ENCODE results near the gene MTMR2. TPM values are rescaled to one million over a fixed set of nuclear protein-coding genes. Genes with fewer than 3 reads are reported as not detected.

Gene MTMR2
- total and polyA plus RNA-seq, 2 experiments from 2014 or later, result 26.6 to 52.6 TPM

DNA sequence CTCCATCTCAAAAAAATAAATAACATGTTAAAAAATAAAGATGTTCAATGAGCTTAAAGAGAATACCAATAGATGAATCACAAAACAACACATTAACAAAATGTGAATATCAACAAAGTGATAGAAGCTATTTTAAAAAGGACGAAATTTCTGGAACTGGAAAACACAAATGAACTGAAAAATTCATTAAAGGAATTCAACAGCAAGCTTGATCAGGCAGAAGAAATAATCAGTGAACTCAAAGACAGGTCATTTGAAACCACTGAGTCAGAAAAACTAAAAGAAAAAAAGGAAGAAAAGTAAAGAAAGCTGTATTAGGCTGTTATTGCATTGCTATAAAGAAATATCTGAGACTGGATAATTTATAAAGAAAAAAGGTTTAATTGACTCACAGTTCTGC, 7.0 kb upstream of the MTMR2 start:
- Mint-ChIP-seq H3K9me3 (0 out of 3 replicates have a peak, but pooled peaks cover 2% of the 10 kb centered on the region), H3K4me1 (peaks cover 3% of the 10 kb centered on the region; the same call in 1 of the 3 replicates), H3K4me3 (no peak overlapping the region), H3K36me3 (ENCODE audit: low read depth) (no peaks in the 10 kb centered on the region), H3K27me3 (ENCODE audit: insufficient read depth, low read depth, poor library complexity) (peaks cover 2% of the 10 kb centered on the region), H3K27ac (no peak overlapping the region)
- no peaks in the 10 kb centered on the region for H3K4me1 ChIP-seq (ENCODE audit: insufficient read depth)
- H2AFZ ChIP-seq, result no peak overlapping the region
- TF ChIP-seq CREB1 (CRISPR knock-in tag; IDR thresholded peaks at IDR 0.05; ENCODE audit: low read depth), result no peak
- no peak for TF ChIP-seq ZNF331 (CRISPR knock-in tag; IDR thresholded peaks at IDR 0.05; ENCODE audit: low read depth)
- TF ChIP-seq, protein P1, sequence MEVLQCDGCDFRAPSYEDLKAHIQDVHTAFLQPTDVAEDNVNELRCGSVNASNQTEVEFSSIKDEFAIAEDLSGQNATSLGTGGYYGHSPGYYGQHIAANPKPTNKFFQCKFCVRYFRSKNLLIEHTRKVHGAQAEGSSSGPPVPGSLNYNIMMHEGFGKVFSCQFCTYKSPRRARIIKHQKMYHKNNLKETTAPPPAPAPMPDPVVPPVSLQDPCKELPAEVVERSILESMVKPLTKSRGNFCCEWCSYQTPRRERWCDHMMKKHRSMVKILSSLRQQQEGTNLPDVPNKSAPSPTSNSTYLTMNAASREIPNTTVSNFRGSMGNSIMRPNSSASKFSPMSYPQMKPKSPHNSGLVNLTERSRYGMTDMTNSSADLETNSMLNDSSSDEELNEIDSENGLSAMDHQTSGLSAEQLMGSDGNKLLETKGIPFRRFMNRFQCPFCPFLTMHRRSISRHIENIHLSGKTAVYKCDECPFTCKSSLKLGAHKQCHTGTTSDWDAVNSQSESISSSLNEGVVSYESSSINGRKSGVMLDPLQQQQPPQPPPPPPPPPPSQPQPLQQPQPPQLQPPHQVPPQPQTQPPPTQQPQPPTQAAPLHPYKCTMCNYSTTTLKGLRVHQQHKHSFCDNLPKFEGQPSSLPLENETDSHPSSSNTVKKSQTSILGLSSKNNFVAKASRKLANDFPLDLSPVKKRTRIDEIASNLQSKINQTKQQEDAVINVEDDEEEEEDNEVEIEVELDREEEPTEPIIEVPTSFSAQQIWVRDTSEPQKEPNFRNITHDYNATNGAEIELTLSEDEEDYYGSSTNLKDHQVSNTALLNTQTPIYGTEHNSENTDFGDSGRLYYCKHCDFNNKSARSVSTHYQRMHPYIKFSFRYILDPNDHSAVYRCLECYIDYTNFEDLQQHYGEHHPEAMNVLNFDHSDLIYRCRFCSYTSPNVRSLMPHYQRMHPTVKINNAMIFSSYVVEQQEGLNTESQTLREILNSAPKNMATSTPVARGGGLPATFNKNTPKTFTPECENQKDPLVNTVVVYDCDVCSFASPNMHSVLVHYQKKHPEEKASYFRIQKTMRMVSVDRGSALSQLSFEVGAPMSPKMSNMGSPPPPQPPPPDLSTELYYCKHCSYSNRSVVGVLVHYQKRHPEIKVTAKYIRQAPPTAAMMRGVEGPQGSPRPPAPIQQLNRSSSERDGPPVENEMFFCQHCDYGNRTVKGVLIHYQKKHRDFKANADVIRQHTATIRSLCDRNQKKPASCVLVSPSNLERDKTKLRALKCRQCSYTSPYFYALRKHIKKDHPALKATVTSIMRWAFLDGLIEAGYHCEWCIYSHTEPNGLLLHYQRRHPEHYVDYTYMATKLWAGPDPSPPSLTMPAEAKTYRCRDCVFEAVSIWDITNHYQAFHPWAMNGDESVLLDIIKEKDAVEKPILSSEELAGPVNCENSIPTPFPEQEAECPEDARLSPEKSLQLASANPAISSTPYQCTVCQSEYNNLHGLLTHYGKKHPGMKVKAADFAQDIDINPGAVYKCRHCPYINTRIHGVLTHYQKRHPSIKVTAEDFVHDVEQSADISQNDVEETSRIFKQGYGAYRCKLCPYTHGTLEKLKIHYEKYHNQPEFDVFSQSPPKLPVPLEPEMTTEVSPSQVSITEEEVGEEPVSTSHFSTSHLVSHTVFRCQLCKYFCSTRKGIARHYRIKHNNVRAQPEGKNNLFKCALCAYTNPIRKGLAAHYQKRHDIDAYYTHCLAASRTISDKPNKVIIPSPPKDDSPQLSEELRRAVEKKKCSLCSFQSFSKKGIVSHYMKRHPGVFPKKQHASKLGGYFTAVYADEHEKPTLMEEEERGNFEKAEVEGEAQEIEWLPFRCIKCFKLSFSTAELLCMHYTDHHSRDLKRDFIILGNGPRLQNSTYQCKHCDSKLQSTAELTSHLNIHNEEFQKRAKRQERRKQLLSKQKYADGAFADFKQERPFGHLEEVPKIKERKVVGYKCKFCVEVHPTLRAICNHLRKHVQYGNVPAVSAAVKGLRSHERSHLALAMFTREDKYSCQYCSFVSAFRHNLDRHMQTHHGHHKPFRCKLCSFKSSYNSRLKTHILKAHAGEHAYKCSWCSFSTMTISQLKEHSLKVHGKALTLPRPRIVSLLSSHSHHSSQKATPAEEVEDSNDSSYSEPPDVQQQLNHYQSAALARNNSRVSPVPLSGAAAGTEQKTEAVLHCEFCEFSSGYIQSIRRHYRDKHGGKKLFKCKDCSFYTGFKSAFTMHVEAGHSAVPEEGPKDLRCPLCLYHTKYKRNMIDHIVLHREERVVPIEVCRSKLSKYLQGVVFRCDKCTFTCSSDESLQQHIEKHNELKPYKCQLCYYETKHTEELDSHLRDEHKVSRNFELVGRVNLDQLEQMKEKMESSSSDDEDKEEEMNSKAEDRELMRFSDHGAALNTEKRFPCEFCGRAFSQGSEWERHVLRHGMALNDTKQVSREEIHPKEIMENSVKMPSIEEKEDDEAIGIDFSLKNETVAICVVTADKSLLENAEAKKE (CRISPR knock-in tag; IDR thresholded peaks at IDR 0.05), result no peak
- TF ChIP-seq EZH2phosphoT487 (IDR thresholded peaks at IDR 0.05; ENCODE audit: unreplicated experiment), result no peak
- TF ChIP-seq STAT1 (IDR thresholded peaks at IDR 0.05; ENCODE audit: unreplicated experiment), result no peak
- TF ChIP-seq, protein P2, sequence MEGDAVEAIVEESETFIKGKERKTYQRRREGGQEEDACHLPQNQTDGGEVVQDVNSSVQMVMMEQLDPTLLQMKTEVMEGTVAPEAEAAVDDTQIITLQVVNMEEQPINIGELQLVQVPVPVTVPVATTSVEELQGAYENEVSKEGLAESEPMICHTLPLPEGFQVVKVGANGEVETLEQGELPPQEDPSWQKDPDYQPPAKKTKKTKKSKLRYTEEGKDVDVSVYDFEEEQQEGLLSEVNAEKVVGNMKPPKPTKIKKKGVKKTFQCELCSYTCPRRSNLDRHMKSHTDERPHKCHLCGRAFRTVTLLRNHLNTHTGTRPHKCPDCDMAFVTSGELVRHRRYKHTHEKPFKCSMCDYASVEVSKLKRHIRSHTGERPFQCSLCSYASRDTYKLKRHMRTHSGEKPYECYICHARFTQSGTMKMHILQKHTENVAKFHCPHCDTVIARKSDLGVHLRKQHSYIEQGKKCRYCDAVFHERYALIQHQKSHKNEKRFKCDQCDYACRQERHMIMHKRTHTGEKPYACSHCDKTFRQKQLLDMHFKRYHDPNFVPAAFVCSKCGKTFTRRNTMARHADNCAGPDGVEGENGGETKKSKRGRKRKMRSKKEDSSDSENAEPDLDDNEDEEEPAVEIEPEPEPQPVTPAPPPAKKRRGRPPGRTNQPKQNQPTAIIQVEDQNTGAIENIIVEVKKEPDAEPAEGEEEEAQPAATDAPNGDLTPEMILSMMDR (conservative IDR thresholded peaks at IDR 0.05; ENCODE audit: low read depth in 2 of 2), result no peak
- TF ChIP-seq, protein P3, sequence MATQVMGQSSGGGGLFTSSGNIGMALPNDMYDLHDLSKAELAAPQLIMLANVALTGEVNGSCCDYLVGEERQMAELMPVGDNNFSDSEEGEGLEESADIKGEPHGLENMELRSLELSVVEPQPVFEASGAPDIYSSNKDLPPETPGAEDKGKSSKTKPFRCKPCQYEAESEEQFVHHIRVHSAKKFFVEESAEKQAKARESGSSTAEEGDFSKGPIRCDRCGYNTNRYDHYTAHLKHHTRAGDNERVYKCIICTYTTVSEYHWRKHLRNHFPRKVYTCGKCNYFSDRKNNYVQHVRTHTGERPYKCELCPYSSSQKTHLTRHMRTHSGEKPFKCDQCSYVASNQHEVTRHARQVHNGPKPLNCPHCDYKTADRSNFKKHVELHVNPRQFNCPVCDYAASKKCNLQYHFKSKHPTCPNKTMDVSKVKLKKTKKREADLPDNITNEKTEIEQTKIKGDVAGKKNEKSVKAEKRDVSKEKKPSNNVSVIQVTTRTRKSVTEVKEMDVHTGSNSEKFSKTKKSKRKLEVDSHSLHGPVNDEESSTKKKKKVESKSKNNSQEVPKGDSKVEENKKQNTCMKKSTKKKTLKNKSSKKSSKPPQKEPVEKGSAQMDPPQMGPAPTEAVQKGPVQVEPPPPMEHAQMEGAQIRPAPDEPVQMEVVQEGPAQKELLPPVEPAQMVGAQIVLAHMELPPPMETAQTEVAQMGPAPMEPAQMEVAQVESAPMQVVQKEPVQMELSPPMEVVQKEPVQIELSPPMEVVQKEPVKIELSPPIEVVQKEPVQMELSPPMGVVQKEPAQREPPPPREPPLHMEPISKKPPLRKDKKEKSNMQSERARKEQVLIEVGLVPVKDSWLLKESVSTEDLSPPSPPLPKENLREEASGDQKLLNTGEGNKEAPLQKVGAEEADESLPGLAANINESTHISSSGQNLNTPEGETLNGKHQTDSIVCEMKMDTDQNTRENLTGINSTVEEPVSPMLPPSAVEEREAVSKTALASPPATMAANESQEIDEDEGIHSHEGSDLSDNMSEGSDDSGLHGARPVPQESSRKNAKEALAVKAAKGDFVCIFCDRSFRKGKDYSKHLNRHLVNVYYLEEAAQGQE (IDR thresholded peaks at IDR 0.05; ENCODE audit: unreplicated experiment), result no peak
- TF ChIP-seq EZH2 (IDR thresholded peaks at IDR 0.05; ENCODE audit: low read depth, unreplicated experiment), result no peak
- TF ChIP-seq, protein P4, sequence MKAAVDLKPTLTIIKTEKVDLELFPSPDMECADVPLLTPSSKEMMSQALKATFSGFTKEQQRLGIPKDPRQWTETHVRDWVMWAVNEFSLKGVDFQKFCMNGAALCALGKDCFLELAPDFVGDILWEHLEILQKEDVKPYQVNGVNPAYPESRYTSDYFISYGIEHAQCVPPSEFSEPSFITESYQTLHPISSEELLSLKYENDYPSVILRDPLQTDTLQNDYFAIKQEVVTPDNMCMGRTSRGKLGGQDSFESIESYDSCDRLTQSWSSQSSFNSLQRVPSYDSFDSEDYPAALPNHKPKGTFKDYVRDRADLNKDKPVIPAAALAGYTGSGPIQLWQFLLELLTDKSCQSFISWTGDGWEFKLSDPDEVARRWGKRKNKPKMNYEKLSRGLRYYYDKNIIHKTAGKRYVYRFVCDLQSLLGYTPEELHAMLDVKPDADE (IDR thresholded peaks at IDR 0.05), result no peak
- TF ChIP-seq POLR2AphosphoS5 (IDR thresholded peaks at IDR 0.05; ENCODE audit: low read depth), result no peak
- no peaks in the 10 kb centered on the region for H3K36me3 ChIP-seq (ENCODE audit: insufficient read depth)
- H3K4me2 ChIP-seq, result no peak overlapping the region
- no peak for ATAC-seq
- no peak overlapping the region for H3K4me3 ChIP-seq
- no peak overlapping the region for H3K27ac ChIP-seq (ENCODE audit: low read depth)
- H3K27me3 ChIP-seq (ENCODE audit: insufficient read depth), result no peaks in the 10 kb centered on the region
- DNase-seq (ENCODE audit: low spot score), result no peak
- H4K20me1 ChIP-seq (replicated peaks; ENCODE audit: insufficient read depth), result no peaks in the 10 kb centered on the region
- H3F3A ChIP-seq (replicated peaks; ENCODE audit: low read depth), result no peaks in the 10 kb centered on the region
- no peaks in the 10 kb centered on the region for H3K79me2 ChIP-seq (replicated peaks; ENCODE audit: insufficient read depth)
- no peaks in the 10 kb centered on the region for H3K9me2 ChIP-seq (ENCODE audit: insufficient read depth)

Measured in GM23338 (cell line).